Measurements from ENCODE around the gene NMRAL1.

NMRAL1 gene

DNA sequence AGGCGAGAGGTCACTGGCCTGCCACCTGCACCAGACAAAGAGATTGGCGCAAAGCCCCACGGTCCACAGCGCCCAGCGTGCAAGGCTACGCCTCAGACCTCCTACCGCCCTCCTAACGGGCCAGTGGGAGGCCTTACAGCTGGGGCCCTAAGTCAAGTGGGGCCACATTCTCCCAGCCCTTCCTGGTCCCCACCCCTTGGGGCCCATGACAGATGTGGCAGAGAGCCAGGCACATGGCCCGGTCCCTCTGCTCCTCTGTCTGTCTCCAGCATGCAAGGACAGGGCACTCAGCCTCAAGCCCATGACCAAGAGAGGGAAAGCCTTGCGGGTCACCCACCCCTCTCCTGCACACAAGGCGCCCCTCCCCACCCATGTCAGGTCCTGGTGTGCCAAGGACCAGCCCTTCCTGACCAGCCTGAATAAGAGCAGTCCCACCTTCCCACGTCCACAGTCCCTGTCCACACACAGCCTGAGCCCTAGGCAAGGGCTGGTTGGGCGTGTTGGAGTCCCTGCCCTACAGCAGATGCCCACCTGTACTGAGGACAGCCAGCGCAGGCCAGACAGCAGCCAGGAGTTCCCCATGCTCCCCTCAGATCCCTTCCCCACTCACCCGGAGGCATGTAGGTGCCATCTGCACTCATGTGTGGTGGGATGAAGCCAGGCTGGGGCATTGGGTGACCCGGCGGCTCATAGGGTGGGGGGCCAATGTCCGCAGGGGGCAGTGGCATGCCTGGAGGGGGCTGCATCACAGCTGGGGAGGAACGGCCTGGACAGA, 38.8 kb upstream of the NMRAL1 start:
- DNase-seq, result no peak
- H3K4me1 ChIP-seq (ENCODE audit: control insufficient read depth, insufficient read depth, low read length, poor library complexity, severe bottlenecking), result peaks cover 24% of the 10 kb centered on the region
- peak overlapping the region; percentile 47 for H3K27ac ChIP-seq (ENCODE audit: insufficient read depth, low read length, poor library complexity, severe bottlenecking)
- H3K4me3 ChIP-seq (ENCODE audit: insufficient read depth, low read depth, low read length, poor library complexity, severe bottlenecking), result no peak overlapping the region
- peaks cover 49% of the 10 kb centered on the region for H3K36me3 ChIP-seq (ENCODE audit: control insufficient read depth, insufficient read depth, low read length)
- H3K9me3 ChIP-seq (ENCODE audit: control insufficient read depth, low read length), result no peaks in the 10 kb centered on the region
- no peaks in the 10 kb centered on the region for H3K27me3 ChIP-seq (replicated peaks; ENCODE audit: control insufficient read depth, insufficient read depth, low read length, poor library complexity, severe bottlenecking)

DNA sequence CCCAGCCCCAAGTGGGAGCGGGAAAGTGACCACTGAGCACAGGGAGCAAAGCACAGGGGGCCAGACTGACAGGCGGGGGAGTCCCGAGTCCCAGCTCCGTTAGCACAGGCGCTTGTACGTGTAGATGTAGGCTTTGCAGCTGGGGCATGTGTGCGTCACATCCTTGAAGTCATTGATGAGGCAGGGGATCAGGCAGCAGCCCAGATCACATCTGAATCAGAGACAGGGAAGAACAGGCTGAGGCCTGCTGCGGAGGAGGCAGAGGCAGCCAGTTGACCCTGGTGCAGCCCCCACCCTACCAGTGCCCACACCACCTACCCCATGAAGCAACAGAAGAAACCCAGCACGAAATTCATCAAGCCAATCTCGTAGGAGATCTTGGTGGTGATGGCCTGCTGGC, 38.0 kb upstream of the NMRAL1 start:
- Histone ChIP-seq H3K27ac (ENCODE audit: insufficient read depth, low read length, poor library complexity, severe bottlenecking) (no peak overlapping the region), H3K27me3 (replicated peaks; ENCODE audit: control insufficient read depth, insufficient read depth, low read length, poor library complexity, severe bottlenecking) (no peaks in the 10 kb centered on the region), H3K9me3 (ENCODE audit: control insufficient read depth, low read length) (no peaks in the 10 kb centered on the region), H3K36me3 (ENCODE audit: control insufficient read depth, insufficient read depth, low read length) (peaks cover 57% of the 10 kb centered on the region), H3K4me3 (ENCODE audit: insufficient read depth, low read depth, low read length, poor library complexity, severe bottlenecking) (no peak overlapping the region), H3K4me1 (ENCODE audit: control insufficient read depth, insufficient read depth, low read length, poor library complexity, severe bottlenecking) (peaks cover 24% of the 10 kb centered on the region)
- DNase-seq, result no peak

DNA sequence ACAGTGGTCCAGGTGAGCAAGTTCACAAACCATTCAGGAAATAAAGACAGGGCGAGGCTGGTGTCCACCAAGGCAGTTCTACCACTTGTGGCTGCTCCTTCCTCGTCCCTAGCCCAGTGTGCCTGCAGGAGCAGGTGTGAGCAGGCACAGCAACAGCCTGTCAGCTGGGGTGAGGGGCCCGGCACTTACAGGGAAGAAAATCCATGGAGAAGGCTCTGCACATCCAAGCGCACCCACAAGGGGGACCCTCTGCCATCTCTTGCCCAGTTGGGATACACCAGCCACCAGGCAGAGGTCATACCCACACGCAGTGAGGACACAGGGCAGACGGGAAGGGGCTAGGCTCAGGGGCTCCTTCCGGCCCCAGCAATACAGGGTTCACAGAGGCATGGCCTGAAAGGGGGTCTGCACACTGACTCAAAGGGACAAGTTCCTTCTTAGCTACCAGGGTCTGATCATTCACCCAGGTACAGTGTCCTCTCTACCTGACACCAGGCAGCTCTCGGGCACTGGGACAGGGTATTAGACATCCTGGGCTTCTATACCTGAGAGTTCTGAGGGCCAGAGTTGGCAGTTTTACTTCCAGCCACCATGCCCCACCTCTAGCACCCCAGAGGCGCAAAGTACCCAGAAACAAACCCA, 37.1 kb upstream of the NMRAL1 start:
- peaks cover 66% of the 10 kb centered on the region for H3K36me3 ChIP-seq (ENCODE audit: control insufficient read depth, insufficient read depth, low read length)
- DNase-seq, result no peak
- H3K9me3 ChIP-seq (ENCODE audit: control insufficient read depth, low read length), result no peaks in the 10 kb centered on the region
- no peaks in the 10 kb centered on the region for H3K27me3 ChIP-seq (replicated peaks; ENCODE audit: control insufficient read depth, insufficient read depth, low read length, poor library complexity, severe bottlenecking)
- no peak overlapping the region for H3K27ac ChIP-seq (ENCODE audit: insufficient read depth, low read length, poor library complexity, severe bottlenecking)
- no peak overlapping the region for H3K4me3 ChIP-seq (ENCODE audit: insufficient read depth, low read depth, low read length, poor library complexity, severe bottlenecking)
- peaks cover 27% of the 10 kb centered on the region for H3K4me1 ChIP-seq (ENCODE audit: control insufficient read depth, insufficient read depth, low read length, poor library complexity, severe bottlenecking)

DNA sequence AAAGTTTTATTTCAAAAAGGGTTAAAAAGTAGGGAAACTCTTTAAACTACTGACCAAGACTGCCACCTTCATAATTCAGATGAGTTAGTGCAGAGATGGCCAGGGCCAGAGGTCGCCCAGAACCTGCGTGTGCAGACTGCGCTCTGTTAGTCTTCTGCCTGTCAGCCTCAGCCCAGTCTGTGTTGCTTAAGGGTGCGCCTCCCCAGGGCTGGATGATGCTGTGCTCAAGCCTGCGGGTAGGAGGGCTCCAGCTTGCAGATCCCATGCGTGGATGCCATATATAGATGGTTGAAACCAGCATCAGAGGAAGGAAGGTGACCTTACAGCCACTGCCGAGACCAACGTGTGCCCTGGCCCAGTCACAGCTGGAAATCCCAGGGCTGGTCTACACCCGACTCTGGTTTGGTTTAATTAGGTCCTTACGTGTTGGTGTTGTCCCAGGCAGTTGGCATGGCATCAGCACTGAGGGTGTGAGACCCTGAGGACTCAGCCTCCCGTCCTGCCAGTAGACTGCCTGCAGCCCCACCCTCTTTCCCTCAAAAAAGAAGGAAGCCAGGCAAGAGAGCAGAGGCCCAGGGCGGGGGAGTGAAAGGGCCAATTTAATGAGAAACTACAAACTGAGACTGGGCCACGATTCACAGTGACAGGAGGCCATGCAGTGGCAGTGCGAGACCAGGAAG, 36.5 kb upstream of the NMRAL1 start:
- H3K27me3 ChIP-seq (replicated peaks; ENCODE audit: control insufficient read depth, insufficient read depth, low read length, poor library complexity, severe bottlenecking), result no peaks in the 10 kb centered on the region
- H3K4me3 ChIP-seq (ENCODE audit: insufficient read depth, low read depth, low read length, poor library complexity, severe bottlenecking), result no peak overlapping the region
- H3K9me3 ChIP-seq (ENCODE audit: control insufficient read depth, low read length), result no peaks in the 10 kb centered on the region
- H3K36me3 ChIP-seq (ENCODE audit: control insufficient read depth, insufficient read depth, low read length), result peaks cover 66% of the 10 kb centered on the region
- peaks cover 32% of the 10 kb centered on the region for H3K4me1 ChIP-seq (ENCODE audit: control insufficient read depth, insufficient read depth, low read length, poor library complexity, severe bottlenecking)
- no peak for DNase-seq
- H3K27ac ChIP-seq (ENCODE audit: insufficient read depth, low read length, poor library complexity, severe bottlenecking), result no peak overlapping the region

DNA sequence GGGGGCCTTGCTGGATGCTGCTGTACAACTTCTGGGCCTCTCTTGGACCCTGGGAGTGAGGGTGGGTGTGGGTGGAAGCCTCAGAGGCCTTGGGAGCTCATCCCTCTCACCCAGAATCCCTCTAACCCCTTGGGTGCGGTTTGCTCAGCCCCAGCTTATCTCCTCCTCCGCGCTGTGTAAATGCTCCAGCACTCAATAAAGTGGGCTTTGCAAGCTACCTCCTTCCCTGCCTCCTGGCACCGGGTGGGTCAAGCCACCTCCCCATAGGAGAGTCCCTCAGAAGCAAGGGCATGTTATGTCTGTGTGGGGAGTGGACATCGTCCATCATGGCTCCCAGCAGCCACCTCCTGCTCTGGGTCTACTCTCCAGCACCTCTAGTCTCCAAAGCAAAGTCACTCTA, 35.7 kb upstream of the NMRAL1 start:
- Histone ChIP-seq H3K9me3 (ENCODE audit: control insufficient read depth, low read length) (no peaks in the 10 kb centered on the region), H3K36me3 (ENCODE audit: control insufficient read depth, insufficient read depth, low read length) (peaks cover 66% of the 10 kb centered on the region), H3K27ac (ENCODE audit: insufficient read depth, low read length, poor library complexity, severe bottlenecking) (no peak overlapping the region), H3K4me1 (ENCODE audit: control insufficient read depth, insufficient read depth, low read length, poor library complexity, severe bottlenecking) (peaks cover 33% of the 10 kb centered on the region), H3K4me3 (ENCODE audit: insufficient read depth, low read depth, low read length, poor library complexity, severe bottlenecking) (no peak overlapping the region), H3K27me3 (replicated peaks; ENCODE audit: control insufficient read depth, insufficient read depth, low read length, poor library complexity, severe bottlenecking) (no peaks in the 10 kb centered on the region)
- DNase-seq, result no peak

DNA sequence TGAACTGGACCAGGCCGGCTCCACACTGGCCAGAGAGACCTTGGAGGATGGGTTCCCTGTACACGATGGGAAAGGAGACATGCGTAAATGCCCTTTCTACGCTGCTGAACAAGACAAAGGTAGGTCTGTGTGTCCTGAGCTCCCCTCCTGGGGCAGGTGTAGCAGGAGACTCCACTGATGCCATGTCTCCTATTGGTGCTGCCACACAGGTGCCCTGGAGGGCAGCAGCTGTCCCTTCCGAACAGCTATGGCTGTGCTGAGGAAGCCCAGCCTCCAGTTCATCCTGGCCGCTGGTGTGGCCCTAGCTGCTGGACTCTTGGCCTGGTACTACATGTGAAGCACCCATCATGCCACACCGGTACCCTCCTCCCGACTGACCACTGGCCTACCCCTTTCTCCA, 35.0 kb upstream of the NMRAL1 start:
- H3K27ac ChIP-seq (ENCODE audit: insufficient read depth, low read length, poor library complexity, severe bottlenecking), result no peak overlapping the region
- H3K36me3 ChIP-seq (ENCODE audit: control insufficient read depth, insufficient read depth, low read length), result peaks cover 66% of the 10 kb centered on the region
- no peak overlapping the region for H3K4me3 ChIP-seq (ENCODE audit: insufficient read depth, low read depth, low read length, poor library complexity, severe bottlenecking)
- H3K9me3 ChIP-seq (ENCODE audit: control insufficient read depth, low read length), result no peaks in the 10 kb centered on the region
- no peak for DNase-seq
- peaks cover 33% of the 10 kb centered on the region for H3K4me1 ChIP-seq (ENCODE audit: control insufficient read depth, insufficient read depth, low read length, poor library complexity, severe bottlenecking)
- H3K27me3 ChIP-seq (replicated peaks; ENCODE audit: control insufficient read depth, insufficient read depth, low read length, poor library complexity, severe bottlenecking), result no peaks in the 10 kb centered on the region

DNA sequence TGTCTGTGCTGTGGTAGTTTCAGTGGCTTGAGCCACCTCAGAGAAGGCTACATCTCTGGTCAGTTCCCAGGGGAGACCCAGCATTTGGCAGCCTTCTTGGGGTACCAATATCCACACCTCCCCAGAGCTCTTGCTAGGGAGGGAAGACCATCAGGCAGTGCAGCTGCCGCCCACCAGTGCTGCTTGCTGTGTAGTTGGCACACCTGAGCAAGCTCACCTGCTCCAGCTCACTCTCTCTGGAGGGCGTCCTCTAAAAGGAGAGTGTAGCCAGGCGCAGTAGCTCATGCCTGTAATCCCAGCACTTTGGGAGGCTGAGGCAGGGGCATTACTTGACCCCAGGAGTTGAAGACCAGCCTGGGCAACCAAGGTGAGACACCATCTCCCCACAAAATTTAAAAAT, 34.4 kb upstream of the NMRAL1 start:
- no peak for DNase-seq
- Histone ChIP-seq H3K27ac (ENCODE audit: insufficient read depth, low read length, poor library complexity, severe bottlenecking) (no peak overlapping the region), H3K27me3 (replicated peaks; ENCODE audit: control insufficient read depth, insufficient read depth, low read length, poor library complexity, severe bottlenecking) (no peaks in the 10 kb centered on the region), H3K36me3 (ENCODE audit: control insufficient read depth, insufficient read depth, low read length) (peaks cover 66% of the 10 kb centered on the region), H3K9me3 (ENCODE audit: control insufficient read depth, low read length) (no peaks in the 10 kb centered on the region), H3K4me1 (ENCODE audit: control insufficient read depth, insufficient read depth, low read length, poor library complexity, severe bottlenecking) (peaks cover 32% of the 10 kb centered on the region), H3K4me3 (ENCODE audit: insufficient read depth, low read depth, low read length, poor library complexity, severe bottlenecking) (no peak overlapping the region)

DNA sequence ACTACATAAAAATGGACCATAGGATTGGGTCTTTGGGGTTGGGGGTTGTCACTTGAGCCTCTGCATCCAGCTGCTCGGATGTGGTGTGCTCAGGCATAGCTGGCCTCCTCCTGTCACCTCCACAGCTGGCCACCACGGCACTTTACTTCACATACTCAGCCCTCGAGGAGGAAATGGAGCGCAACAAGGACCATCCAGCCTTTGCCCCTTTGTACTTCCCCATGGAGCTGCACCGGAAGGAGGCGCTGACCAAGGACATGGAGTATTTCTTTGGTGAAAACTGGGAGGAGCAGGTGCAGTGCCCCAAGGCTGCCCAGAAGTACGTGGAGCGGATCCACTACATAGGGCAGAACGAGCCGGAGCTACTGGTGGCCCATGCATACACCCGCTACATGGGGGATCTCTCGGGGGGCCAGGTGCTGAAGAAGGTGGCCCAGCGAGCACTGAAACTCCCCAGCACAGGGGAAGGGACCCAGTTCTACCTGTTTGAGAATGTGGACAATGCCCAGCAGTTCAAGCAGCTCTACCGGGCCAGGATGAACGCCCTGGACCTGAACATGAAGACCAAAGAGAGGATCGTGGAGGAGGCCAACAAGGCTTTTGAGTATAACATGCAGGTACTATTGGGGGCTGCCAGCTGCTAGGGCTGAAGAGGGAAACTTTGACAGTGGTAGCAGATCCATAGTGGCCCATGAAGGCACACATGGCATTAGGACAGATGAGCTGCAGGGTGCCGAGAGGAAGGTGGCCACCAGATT, 33.3 kb upstream of the NMRAL1 start:
- Histone ChIP-seq H3K27me3 (replicated peaks; ENCODE audit: control insufficient read depth, insufficient read depth, low read length, poor library complexity, severe bottlenecking) (no peaks in the 10 kb centered on the region), H3K36me3 (ENCODE audit: control insufficient read depth, insufficient read depth, low read length) (peaks cover 60% of the 10 kb centered on the region), H3K27ac (ENCODE audit: insufficient read depth, low read length, poor library complexity, severe bottlenecking) (no peak overlapping the region), H3K4me1 (ENCODE audit: control insufficient read depth, insufficient read depth, low read length, poor library complexity, severe bottlenecking) (peaks cover 39% of the 10 kb centered on the region), H3K4me3 (ENCODE audit: insufficient read depth, low read depth, low read length, poor library complexity, severe bottlenecking) (no peak overlapping the region), H3K9me3 (ENCODE audit: control insufficient read depth, low read length) (no peaks in the 10 kb centered on the region)
- no peak for DNase-seq

DNA sequence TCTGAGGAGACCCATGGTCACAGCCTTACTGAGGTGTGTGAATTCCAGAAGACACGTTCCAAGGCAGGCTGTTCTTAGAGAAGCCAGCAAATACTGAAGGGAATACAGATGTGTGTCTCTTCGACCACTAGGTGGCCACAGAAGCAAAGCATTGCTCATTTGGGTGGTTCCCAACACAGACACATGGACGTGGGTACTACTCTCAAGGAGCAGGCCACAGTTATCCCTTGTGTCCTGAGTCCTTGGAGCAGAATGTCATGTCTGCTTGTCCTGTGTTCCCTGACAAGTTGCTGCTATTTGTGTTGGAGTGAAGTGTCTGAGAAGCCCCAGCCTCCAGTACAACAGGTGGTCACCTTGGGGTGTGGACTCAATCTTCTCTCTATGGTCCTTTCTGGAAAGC, 32.0 kb upstream of the NMRAL1 start:
- Histone ChIP-seq H3K27me3 (replicated peaks; ENCODE audit: control insufficient read depth, insufficient read depth, low read length, poor library complexity, severe bottlenecking) (no peaks in the 10 kb centered on the region), H3K27ac (ENCODE audit: insufficient read depth, low read length, poor library complexity, severe bottlenecking) (peak overlapping the region; percentile 85), H3K36me3 (ENCODE audit: control insufficient read depth, insufficient read depth, low read length) (peaks cover 47% of the 10 kb centered on the region), H3K4me1 (ENCODE audit: control insufficient read depth, insufficient read depth, low read length, poor library complexity, severe bottlenecking) (peaks cover 51% of the 10 kb centered on the region), H3K9me3 (ENCODE audit: control insufficient read depth, low read length) (no peaks in the 10 kb centered on the region), H3K4me3 (ENCODE audit: insufficient read depth, low read depth, low read length, poor library complexity, severe bottlenecking) (peak overlapping the region; percentile 23)
- peak; percentile 29 to 51 (median 32) for DNase-seq
